Lung (tissue), 12 donors: ENCODE measurements around the gene IL17B. TPM values are rescaled to one million over a fixed set of nuclear protein-coding genes. Genes with fewer than 3 reads are reported as not detected.
"Not testable (repeated sequence)": the region's sequence is repeated elsewhere in the genome, so short reads cannot be mapped to it uniquely, and the experiment has no call there.

Experiments
- ATAC-seq: fragments of 200-7000 bp; cut with Tn5 transposase; one replicate; pipeline ENCODE4 v1.9.1; 2020; ENCODE audit warnings: moderate number of reproducible peaks; ENCODE audit not compliant: insufficient read depth, low FRiP score
- DNase-seq, 3 donors: peaks; one replicate each; pipeline ENCODE4 v3.0.0-alpha.2; 2013 to 2017
- H3K27ac ChIP-seq, 2 donors: one replicate each; pipeline ENCODE4 v1.5.1; 2013; ENCODE audit warnings: mild to moderate bottlenecking in 2 of 2, moderate library complexity in 2 of 2, control low read depth in 1 of 2, inconsistent platforms in 1 of 2, low read depth in 1 of 2, low read length in 1 of 2
- H3K27me3 ChIP-seq, 3 donors: one replicate each; pipeline ENCODE4 v1.5.1; 2013; ENCODE audit warnings: low read length in 2 of 3; ENCODE audit not compliant: control insufficient read depth in 3 of 3, insufficient read depth in 3 of 3
- H3K36me3 ChIP-seq, 4 donors: one replicate each; pipeline ENCODE4 v1.5.1; 2013; ENCODE audit warnings: low read length in 4 of 4, mild to moderate bottlenecking in 1 of 4, moderate library complexity in 1 of 4; ENCODE audit not compliant: control insufficient read depth in 4 of 4, insufficient read depth in 4 of 4
- H3K4me1 ChIP-seq, 5 donors: one replicate each; pipeline ENCODE4 v1.5.1; 2013; ENCODE audit warnings: low read length in 5 of 5, mild to moderate bottlenecking in 2 of 5, moderate library complexity in 1 of 5; ENCODE audit not compliant: control insufficient read depth in 5 of 5, insufficient read depth in 5 of 5
- H3K4me3 ChIP-seq: one replicate; pipeline ENCODE4 v1.5.1; 2013; ENCODE audit warnings: mild to moderate bottlenecking, control low read depth, moderate library complexity
- H3K9ac ChIP-seq, 2 donors: one replicate each; pipeline ENCODE4 v1.5.1; 2013; ENCODE audit warnings: low read length in 2 of 2, control low read depth in 1 of 2; ENCODE audit not compliant: insufficient read depth in 1 of 2
- H3K9me3 ChIP-seq, 4 donors: one replicate each; pipeline ENCODE4 v1.5.1; 2013; ENCODE audit warnings: low read length in 3 of 4, mild to moderate bottlenecking in 1 of 4, moderate library complexity in 1 of 4; ENCODE audit not compliant: control insufficient read depth in 4 of 4, insufficient read depth in 3 of 4
- WGBS, 2 donors: extraction: QIAGEN DNeasy Blood & Tissue Kit; methylation state at CpG; one replicate each; pipeline ENCODE4 v1.1.7; 2013; 5-methylcytosine and 5-hydroxymethylcytosine counted together
- polyA plus RNA-seq, 2 donors: library from polyadenylated mRNA; stranded (reverse); fragments of 200-250 nt; gene quantifications; one replicate each; pipeline ENCODE4 v1.2.1, GENCODE V29; 2013
- total RNA-seq, 2 donors: library from RNA; depleted of rRNA in 1 of 2; stranded (reverse); fragments of >200 nt in 1 of 2; gene quantifications; one replicate each; pipeline ENCODE4 v1.2.1, GENCODE V29; 2014 to 2021
- TF ChIP-seq, protein P1 (sequence below): IDR thresholded peaks from 2 replicates; pipeline ENCODE4 v1.5.1; 2012; ENCODE audit warnings: mild to moderate bottlenecking; ENCODE audit errors: control extremely low read depth, extremely low read depth
- donor health status: control.
- donor health status: control.
- donor health status: Bipolar disorder and iron deficiency.
- donor health status: healthy.
- donor health status: DM: yes; HTN: yes; CAD: no.

IL17B gene
- total and polyA plus RNA-seq, 4 donors = 0.26 to 1.3 (median 0.39) TPM

DNA sequence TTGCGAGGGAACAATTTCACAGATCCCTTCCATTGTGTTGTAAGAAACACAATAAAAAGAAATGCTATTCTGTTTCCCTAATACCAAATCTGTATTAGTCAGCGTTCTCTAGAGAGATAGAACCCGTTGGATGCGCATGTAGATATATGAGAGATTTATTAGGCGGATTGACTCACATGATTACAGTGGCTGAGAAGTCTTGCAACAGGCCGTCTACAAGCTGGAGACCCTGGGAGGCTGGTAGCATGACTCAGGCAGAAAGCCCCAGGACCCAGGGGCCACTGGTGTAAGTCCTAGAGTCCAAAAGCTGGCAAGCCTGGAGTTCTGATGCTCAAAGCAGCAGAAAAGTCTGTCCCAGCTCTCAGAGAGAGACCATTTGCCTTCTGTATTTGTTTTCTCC, 18.4 kb upstream of the IL17B start:
- peaks cover 0 to 14% (median 0%) of the 10 kb centered on the region in 5 donors for H3K4me1 ChIP-seq
- H3K27me3 ChIP-seq = no peaks in the 10 kb centered on the region
- TF ChIP-seq, protein P1, sequence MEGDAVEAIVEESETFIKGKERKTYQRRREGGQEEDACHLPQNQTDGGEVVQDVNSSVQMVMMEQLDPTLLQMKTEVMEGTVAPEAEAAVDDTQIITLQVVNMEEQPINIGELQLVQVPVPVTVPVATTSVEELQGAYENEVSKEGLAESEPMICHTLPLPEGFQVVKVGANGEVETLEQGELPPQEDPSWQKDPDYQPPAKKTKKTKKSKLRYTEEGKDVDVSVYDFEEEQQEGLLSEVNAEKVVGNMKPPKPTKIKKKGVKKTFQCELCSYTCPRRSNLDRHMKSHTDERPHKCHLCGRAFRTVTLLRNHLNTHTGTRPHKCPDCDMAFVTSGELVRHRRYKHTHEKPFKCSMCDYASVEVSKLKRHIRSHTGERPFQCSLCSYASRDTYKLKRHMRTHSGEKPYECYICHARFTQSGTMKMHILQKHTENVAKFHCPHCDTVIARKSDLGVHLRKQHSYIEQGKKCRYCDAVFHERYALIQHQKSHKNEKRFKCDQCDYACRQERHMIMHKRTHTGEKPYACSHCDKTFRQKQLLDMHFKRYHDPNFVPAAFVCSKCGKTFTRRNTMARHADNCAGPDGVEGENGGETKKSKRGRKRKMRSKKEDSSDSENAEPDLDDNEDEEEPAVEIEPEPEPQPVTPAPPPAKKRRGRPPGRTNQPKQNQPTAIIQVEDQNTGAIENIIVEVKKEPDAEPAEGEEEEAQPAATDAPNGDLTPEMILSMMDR = no peak
- no peaks in the 10 kb centered on the region for H3K9me3 ChIP-seq
- H3K36me3 ChIP-seq = no peaks in the 10 kb centered on the region
- no peak for ATAC-seq
- no peak overlapping the region for H3K27ac ChIP-seq
- H3K9ac ChIP-seq = no peak overlapping the region
- no peak overlapping the region for H3K4me3 ChIP-seq
- no peak for DNase-seq
- 88 to 89% methylated on average over 6 of the region's 6 CpGs for WGBS, 2 donors

DNA sequence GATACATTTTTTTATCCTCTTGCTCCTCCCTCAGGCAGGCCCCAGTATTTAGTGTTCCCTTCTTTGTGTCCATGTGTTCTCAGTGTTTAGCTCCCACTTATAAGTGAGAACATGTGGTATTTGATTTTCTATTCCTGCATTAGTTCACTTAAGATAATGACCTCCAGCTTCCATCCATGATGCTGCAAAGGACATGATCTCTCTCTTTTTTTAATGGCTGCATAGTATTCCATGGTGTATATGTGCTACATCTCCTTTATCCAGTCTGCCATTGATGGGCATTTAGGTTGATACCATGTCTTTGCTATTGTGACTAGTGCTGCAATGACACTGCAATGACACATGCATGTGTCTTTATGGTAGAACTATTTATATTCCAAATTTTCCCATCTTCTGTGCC, 15.9 kb upstream of the IL17B start:
- not testable (repeated sequence) for H3K4me3 ChIP-seq, ATAC-seq, H3K27ac ChIP-seq, H3K36me3 ChIP-seq, DNase-seq, H3K27me3 ChIP-seq, H3K9ac ChIP-seq, H3K9me3 ChIP-seq
- peaks cover 0 to 11% (median 0%) of the 10 kb centered on the region in 5 donors for H3K4me1 ChIP-seq

DNA sequence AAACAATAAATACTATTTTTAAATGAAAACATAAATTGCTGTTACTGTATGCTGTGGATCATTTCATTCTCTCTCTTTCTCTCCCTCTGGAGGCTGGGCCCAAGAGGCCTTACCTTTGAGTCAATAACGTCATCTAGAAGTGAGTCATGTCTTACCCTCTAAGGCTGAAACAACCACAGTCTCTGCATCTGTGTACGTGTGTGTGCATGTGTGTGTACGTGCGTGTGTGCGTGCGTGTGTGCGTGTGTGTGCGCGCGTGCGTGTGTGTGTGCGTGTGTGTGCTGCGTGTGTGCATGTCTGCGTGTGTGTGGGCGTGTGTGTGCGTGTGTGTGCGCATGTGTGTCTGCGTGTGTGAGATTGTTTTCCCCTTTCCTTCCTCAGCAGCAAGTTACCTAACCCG, 13.6 kb upstream of the IL17B start:
- DNase-seq (no peak), ATAC-seq (no peak)
- Histone ChIP-seq H3K27ac (no peak overlapping the region), H3K9ac (no peak overlapping the region), H3K27me3 (no peaks in the 10 kb centered on the region), H3K36me3 (no peaks in the 10 kb centered on the region), H3K4me1 (peaks cover 0 to 21% (median 5%) of the 10 kb centered on the region in 5 donors), H3K4me3 (no peak overlapping the region), H3K9me3 (no peaks in the 10 kb centered on the region)
- WGBS, 2 donors = 88 to 94% methylated on average over 19 of the region's 19 CpGs
- TF ChIP-seq, protein P1 = no peak

DNA sequence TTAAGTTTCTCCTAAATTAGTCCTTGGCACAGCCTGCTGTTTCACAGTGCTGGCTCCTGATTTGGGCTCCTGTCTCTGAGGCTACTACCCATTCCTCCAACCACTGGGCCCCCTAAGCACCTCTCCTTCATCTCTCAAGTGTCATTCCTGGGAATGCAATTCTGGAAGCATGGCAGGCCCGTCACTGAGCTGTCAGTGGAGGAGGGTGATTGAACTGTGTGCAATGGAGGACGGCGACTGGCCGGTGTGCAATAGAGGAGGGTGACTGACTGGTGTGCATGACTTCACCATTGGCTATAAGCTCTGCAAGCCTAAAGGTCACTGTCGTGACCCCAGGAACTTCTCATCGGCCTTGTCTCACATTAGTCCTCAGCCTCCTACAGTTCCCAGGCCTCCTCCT, 12.4 kb upstream of the IL17B start:
- H3K4me1 ChIP-seq = peaks cover 0 to 33% (median 14%) of the 10 kb centered on the region in 5 donors
- H3K36me3 ChIP-seq = no peaks in the 10 kb centered on the region
- no peaks in the 10 kb centered on the region for H3K9me3 ChIP-seq
- WGBS, 2 donors = 78 to 91% methylated on average over 6 of the region's 6 CpGs
- no peaks in the 10 kb centered on the region for H3K27me3 ChIP-seq
- TF ChIP-seq, protein P1 = no peak
- H3K27ac ChIP-seq = no peak overlapping the region
- no peak for DNase-seq
- no peak overlapping the region for H3K4me3 ChIP-seq
- H3K9ac ChIP-seq = no peak overlapping the region
- ATAC-seq = no peak

DNA sequence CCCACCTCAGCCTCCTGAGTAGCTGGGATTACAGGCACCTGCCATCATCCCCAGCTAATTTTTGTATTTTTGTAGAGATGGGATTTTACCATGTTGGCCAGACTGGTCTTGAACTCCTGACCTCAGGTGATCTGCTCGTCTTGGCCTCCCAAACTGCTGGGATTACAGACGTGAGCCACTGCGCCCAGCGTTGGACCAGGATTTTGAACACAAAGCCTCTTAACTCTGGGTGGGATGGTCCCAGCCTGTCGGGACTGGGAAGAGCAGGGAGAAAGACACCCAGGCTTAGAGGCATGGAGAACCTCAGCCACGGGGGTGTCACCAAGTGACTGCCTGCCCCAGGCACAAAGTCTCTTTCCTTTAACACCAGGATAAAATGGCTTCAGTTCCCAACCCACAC, 12.0 kb upstream of the IL17B start:
- H3K9ac ChIP-seq, DNase-seq, H3K36me3 ChIP-seq, H3K27me3 ChIP-seq, ATAC-seq, H3K4me3 ChIP-seq, H3K9me3 ChIP-seq, H3K27ac ChIP-seq: not testable (repeated sequence)
- peaks cover 0 to 37% (median 18%) of the 10 kb centered on the region in 5 donors for H3K4me1 ChIP-seq
- 91 to 96% methylated on average over 6 of the region's 6 CpGs for WGBS, 2 donors
